ENCODE measurements around the gene CCNI2. TPM values are rescaled to one million over a fixed set of nuclear protein-coding genes. Genes with fewer than 3 reads are reported as not detected.
A peak's percentile ranks its signal among the peaks of the same experiment; 100 is the strongest.

CCNI2 gene
- total RNA-seq, 1 donor from 2014 or later, result 3.8 TPM

DNA sequence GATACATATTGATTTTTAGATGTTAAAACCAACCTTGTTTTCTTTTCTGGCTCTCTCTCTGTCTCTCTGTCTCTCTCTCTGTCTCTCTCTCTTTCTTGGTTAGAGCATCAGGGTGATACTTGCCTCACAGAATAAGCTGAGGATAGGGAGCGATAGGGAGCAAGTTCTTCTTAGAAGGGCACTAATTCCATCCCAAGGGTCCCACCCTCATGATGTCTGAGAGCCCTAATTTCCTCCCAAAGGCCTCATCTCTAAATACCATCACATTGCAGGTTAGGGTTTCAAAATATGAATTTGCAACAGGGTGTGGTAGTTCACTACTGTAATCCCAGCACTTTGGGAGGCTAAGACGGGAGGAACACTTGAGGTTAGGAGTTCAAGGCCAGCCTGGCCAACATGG lies 5.1 kb upstream of the CCNI2 start:
- TF ChIP-seq, protein P1, sequence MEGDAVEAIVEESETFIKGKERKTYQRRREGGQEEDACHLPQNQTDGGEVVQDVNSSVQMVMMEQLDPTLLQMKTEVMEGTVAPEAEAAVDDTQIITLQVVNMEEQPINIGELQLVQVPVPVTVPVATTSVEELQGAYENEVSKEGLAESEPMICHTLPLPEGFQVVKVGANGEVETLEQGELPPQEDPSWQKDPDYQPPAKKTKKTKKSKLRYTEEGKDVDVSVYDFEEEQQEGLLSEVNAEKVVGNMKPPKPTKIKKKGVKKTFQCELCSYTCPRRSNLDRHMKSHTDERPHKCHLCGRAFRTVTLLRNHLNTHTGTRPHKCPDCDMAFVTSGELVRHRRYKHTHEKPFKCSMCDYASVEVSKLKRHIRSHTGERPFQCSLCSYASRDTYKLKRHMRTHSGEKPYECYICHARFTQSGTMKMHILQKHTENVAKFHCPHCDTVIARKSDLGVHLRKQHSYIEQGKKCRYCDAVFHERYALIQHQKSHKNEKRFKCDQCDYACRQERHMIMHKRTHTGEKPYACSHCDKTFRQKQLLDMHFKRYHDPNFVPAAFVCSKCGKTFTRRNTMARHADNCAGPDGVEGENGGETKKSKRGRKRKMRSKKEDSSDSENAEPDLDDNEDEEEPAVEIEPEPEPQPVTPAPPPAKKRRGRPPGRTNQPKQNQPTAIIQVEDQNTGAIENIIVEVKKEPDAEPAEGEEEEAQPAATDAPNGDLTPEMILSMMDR (conservative IDR thresholded peaks at IDR 0.05; ENCODE audit: low read depth, low read length), result no peak
- no peak for DNase-seq (ENCODE audit: low read depth)
- no peak overlapping the region for H3K4me3 ChIP-seq (ENCODE audit: low read depth, low read length)

DNA sequence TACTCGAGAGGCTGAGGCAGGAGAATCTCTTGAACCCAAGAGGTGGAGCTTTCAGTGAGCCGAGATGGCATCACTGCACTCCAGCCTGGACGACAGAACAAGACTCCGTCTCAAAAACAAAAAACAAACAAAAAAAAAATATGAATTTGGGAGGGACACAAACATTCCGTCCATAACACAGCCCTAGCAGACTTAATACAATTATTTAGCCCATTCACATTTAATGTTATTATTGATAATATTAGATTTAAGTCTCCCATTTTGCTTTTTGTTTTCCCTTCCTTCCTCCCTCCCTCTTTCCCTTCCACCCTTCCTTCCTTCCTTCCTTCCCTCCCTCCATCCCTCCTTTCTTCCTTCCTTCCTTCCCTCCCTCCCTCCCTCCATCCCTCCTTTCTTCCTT lies 4.6 kb upstream of the CCNI2 start:
- no peak for DNase-seq (ENCODE audit: low read depth)
- H3K4me3 ChIP-seq (ENCODE audit: low read depth, low read length), result no peak overlapping the region
- TF ChIP-seq, protein P1 (conservative IDR thresholded peaks at IDR 0.05; ENCODE audit: low read depth, low read length), result no peak

- H3K4me3 ChIP-seq (ENCODE audit: low read depth, low read length), result no peak overlapping the region
- DNase-seq (ENCODE audit: low read depth), result no peak
- TF ChIP-seq, protein P1 (conservative IDR thresholded peaks at IDR 0.05; ENCODE audit: low read depth, low read length), result no peak
Observed at GRCh38 chr5:132744659-132745058, 2.6 kb upstream of the CCNI2 start.

GRCh38 chr5:132746592-132746953 lies 653 bp upstream of the CCNI2 start:
- H3K4me3 ChIP-seq (ENCODE audit: low read depth, low read length), result peak overlapping the region; percentile 58
- TF ChIP-seq, protein P1 (conservative IDR thresholded peaks at IDR 0.05; ENCODE audit: low read depth, low read length), result no peak
- no peak for DNase-seq (ENCODE audit: low read depth)

DNA sequence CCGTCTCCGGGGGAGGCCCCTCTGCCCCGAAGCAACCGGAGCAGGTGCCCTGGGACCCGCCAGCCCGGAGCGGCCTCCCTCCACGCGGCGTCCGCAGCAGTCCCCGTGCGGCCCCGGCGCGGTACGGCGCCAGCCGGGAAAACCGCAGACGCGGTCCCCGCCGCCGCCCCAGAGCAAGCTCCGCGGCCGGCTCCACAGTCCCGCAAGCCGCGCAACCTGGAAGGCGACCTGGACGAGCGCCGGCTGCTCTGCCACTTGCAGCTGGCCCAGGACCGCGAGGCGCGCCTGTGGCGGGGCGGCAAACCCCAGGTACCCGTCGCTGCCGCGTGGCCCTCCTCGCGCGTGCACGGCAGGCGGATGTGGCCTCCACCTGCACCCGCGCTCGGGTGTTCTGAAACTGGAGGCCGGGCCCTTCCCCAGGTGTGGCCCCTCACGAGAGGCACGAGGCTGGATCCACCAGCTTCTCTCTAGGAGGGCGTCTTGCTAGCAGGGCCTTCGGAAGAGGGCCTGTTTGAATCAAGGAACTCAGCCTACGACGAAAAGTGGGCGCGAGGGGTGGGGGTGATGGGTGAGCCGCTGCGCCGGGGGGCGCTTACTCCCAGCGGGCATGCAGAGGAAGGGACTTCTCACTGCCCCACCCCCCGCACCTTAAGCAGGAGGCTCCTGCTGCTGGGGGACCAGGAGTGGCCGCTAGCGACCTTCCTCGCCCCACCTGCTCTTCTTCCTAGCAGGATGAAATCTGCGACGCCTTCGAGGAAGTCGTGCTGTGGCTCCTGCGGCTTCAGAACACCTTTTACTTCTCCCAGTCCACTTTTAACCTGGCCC lies 602 bp downstream of the CCNI2 start:
- no peak for DNase-seq (ENCODE audit: low read depth)
- peak overlapping the region; percentile 58 for H3K4me3 ChIP-seq (ENCODE audit: low read depth, low read length)
- TF ChIP-seq, protein P1 (conservative IDR thresholded peaks at IDR 0.05; ENCODE audit: low read depth, low read length), result no peak

- DNase-seq (ENCODE audit: low read depth), result no peak
- TF ChIP-seq, protein P1 (conservative IDR thresholded peaks at IDR 0.05; ENCODE audit: low read depth, low read length), result no peak
- no peak overlapping the region for H3K4me3 ChIP-seq (ENCODE audit: low read depth, low read length)
Observed at GRCh38 chr5:132748522-132749000, 1.3 kb downstream of the CCNI2 start.

DNA sequence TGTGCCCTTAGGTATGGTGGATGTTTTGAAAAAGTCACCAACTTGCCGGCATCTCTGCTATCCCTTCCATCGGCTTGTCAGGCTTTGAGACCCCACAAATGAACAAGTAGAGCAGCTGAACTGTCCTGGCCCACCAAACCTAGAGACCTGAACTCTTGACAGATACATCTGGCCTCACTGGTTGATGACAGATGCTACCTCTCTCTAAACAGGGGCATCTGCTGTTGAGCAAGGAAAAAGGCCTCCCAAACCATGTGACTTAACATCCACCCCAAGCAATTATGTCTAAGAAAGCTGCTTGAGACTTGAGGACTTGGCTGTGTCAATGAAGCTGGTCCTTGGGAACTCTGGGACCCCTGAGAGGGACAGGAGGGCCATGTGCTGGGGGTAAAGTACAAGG lies 2.3 kb downstream of the CCNI2 start:
- no peak overlapping the region for H3K4me3 ChIP-seq (ENCODE audit: low read depth, low read length)
- TF ChIP-seq, protein P1 (conservative IDR thresholded peaks at IDR 0.05; ENCODE audit: low read depth, low read length), result no peak
- no peak for DNase-seq (ENCODE audit: low read depth)

Data from epithelial cell of proximal tubule (primary cell).